Right lobe of liver (tissue), 4 donors: Measurements from ENCODE around the gene WFIKKN2.

Experiments
- CTCF ChIP-seq, 4 donors: fragments of 200-600 bp in 3 of 4; fragments of 450-650 bp in 1 of 4; IDR thresholded peaks; one replicate each; pipeline versions ENCODE4 v1.5.1 to v1.8.0; 2016 to 2022; ENCODE audit warnings: antibody characterized with exemption in 4 of 4, mild to moderate bottlenecking in 2 of 4
- POLR2A ChIP-seq: fragments of 450-650 bp; IDR thresholded peaks from one replicate; pipeline ENCODE4 v1.6.1; 2017; ENCODE audit warnings: antibody characterized with exemption, mild to moderate bottlenecking
- donor health status: DM: no; HTN: no; CAD: no.
- donor health status: DM: no; HTN: no; CAD: no.
- donor health status: DM: no; HTN: yes; CAD: no.

GRCh38 chr17:50807009-50807408 lies 28.4 kb upstream of the WFIKKN2 start:
- TF ChIP-seq POLR2A: no peak
- no peak for TF ChIP-seq CTCF (IDR thresholded peaks at IDR 0.05)
